ENCODE measurements around the gene CNST. TPM values are rescaled to one million over a fixed set of nuclear protein-coding genes. Genes with fewer than 3 reads are reported as not detected.
A peak's percentile ranks its signal among the peaks of the same experiment; 100 is the strongest.

The CNST gene
- total RNA-seq, 3 donors from 2014 or later (not counting 1 experiment from before 2014, with no cell fraction given) = 48.2 to 56.1 (median 49.7) TPM

DNA sequence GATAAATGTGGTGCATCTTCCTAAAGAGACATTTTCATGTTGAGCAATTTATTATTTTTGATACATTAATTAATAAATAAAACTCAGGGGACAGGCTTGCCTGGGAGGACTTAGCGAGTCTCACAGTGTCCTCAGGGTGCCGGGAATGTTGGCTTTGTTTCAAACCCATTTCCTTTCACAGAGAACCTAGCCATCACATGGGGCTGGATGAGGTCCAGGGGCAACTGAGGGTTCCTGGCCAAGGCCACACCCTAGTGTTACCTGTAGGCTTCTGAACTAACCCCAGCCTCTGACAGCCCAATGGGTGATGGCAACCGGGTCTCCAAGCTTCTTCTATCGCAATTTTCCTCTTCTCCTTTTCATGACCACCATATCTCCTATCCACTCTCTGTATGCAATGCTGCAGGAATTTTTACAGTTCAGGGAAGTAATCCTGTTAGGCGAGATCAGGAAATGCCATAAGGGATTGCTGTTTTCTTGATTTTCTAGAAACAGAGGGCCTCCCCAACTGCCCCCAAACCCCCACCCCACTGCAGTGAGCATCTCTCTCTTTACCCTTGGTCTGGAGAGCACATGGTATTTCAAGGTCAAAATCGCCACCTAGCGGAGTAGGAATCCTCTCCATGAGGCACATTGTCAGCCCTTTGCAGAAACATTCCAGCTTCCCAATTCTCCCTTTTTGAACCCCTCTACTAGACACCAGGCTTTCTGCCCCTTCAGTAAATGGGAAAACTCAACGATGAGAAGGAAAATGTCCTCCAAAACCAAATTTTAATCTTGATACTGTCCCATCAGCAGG lies 37.1 kb upstream of the CNST start:
- Mint-ChIP-seq H3K4me1 (peaks cover 26% of the 10 kb centered on the region in 2 donors), H3K27me3 (ENCODE audit: low read depth in 2 of 2) (no peaks in the 10 kb centered on the region), H3K27ac (peak overlapping the region in 1 of 2 donors; percentile 96), H3K4me3 (no peak overlapping the region), H3K9me3 (no peaks in the 10 kb centered on the region), H3K36me3 (no peaks in the 10 kb centered on the region)
- TF ChIP-seq, protein P1, sequence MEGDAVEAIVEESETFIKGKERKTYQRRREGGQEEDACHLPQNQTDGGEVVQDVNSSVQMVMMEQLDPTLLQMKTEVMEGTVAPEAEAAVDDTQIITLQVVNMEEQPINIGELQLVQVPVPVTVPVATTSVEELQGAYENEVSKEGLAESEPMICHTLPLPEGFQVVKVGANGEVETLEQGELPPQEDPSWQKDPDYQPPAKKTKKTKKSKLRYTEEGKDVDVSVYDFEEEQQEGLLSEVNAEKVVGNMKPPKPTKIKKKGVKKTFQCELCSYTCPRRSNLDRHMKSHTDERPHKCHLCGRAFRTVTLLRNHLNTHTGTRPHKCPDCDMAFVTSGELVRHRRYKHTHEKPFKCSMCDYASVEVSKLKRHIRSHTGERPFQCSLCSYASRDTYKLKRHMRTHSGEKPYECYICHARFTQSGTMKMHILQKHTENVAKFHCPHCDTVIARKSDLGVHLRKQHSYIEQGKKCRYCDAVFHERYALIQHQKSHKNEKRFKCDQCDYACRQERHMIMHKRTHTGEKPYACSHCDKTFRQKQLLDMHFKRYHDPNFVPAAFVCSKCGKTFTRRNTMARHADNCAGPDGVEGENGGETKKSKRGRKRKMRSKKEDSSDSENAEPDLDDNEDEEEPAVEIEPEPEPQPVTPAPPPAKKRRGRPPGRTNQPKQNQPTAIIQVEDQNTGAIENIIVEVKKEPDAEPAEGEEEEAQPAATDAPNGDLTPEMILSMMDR (IDR thresholded peaks at IDR 0.05) = no peak
- WGBS (ENCODE audit: insufficient coverage) = 81% methylated on average over 8 of the region's 8 CpGs
- H3K27ac ChIP-seq (ENCODE audit: low read length) = no peak overlapping the region
- intact Hi-C loops (cut with micrococcal nuclease) = no loop called here
- ATAC-seq = no peak
- DNase-seq = no peak
- no peak overlapping the region for H3K4me3 ChIP-seq (ENCODE audit: low read length)
- H3K27me3 ChIP-seq (ENCODE audit: control insufficient read depth, insufficient read depth, low read length) = no peaks in the 10 kb centered on the region
- H3K36me3 ChIP-seq (ENCODE audit: control insufficient read depth, insufficient read depth, low read length) = no peaks in the 10 kb centered on the region
- H3K9me3 ChIP-seq (ENCODE audit: control insufficient read depth, insufficient read depth, low read length) = peaks cover 14% of the 10 kb centered on the region
- peaks cover 26% of the 10 kb centered on the region for H3K4me1 ChIP-seq (ENCODE audit: control insufficient read depth, insufficient read depth, low read length)

DNA sequence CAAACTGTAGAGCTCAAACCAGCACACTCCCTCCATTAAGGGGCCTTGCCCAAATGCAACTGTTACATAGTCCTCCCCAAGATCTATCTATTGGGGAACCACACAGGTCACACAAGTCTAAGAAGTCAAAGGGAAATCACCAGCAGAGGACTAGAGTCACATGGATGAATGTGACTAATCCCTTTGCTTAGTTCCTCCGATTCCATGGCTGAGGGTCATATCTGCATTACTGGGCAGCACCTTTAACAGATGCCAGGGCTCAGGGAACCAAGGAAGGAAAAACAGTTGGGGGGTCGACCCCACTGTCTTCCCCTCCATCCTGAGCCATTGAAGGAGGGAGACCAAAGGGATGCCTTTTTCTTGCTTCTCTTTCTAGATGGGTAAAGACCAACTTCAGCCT lies 35.8 kb upstream of the CNST start:
- WGBS (ENCODE audit: insufficient coverage) = 83% methylated on average over 2 of the region's 2 CpGs
- Mint-ChIP-seq H3K36me3 (no peaks in the 10 kb centered on the region), H3K4me3 (no peak overlapping the region), H3K27me3 (ENCODE audit: low read depth in 2 of 2) (no peaks in the 10 kb centered on the region), H3K9me3 (no peaks in the 10 kb centered on the region), H3K27ac (no peak overlapping the region), H3K4me1 (peaks cover 26% of the 10 kb centered on the region in 2 donors)
- no peak for DNase-seq
- intact Hi-C loops (cut with micrococcal nuclease) = no loop called here
- Histone ChIP-seq H3K27me3 (ENCODE audit: control insufficient read depth, insufficient read depth, low read length) (no peaks in the 10 kb centered on the region), H3K4me1 (ENCODE audit: control insufficient read depth, insufficient read depth, low read length) (peaks cover 26% of the 10 kb centered on the region), H3K4me3 (ENCODE audit: low read length) (no peak overlapping the region), H3K27ac (ENCODE audit: low read length) (no peak overlapping the region), H3K9me3 (ENCODE audit: control insufficient read depth, insufficient read depth, low read length) (peaks cover 14% of the 10 kb centered on the region), H3K36me3 (ENCODE audit: control insufficient read depth, insufficient read depth, low read length) (no peaks in the 10 kb centered on the region)
- no peak for ATAC-seq
- TF ChIP-seq, protein P1 (IDR thresholded peaks at IDR 0.05) = no peak

DNA sequence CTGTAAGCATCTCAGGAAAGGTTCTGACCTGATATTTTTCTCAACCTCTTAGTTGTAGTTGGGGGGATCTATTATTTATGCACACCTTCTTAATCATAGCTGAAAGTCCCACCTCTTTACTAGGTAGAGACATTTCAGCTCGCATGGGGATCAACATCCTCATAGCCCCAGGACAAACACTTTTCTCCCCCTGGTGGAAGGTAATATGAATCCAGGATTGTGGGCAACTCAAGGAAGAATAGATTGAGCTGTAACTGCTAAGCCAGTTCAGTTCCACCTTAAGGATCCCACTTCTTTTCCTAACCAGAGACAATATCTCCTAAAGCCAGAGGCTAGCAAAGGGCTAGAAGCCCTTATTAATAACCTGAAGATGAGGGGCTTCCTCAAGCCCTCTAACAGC lies 33.7 kb upstream of the CNST start:
- DNase-seq = no peak
- Histone ChIP-seq H3K27me3 (ENCODE audit: control insufficient read depth, insufficient read depth, low read length) (no peaks in the 10 kb centered on the region), H3K9me3 (ENCODE audit: control insufficient read depth, insufficient read depth, low read length) (peaks cover 9% of the 10 kb centered on the region), H3K36me3 (ENCODE audit: control insufficient read depth, insufficient read depth, low read length) (no peaks in the 10 kb centered on the region), H3K4me3 (ENCODE audit: low read length) (no peak overlapping the region), H3K4me1 (ENCODE audit: control insufficient read depth, insufficient read depth, low read length) (peaks cover 16% of the 10 kb centered on the region), H3K27ac (ENCODE audit: low read length) (no peak overlapping the region)
- Mint-ChIP-seq H3K36me3 (no peaks in the 10 kb centered on the region), H3K4me1 (peaks cover 13 to 20% of the 10 kb centered on the region in 2 donors), H3K27ac (no peak overlapping the region), H3K27me3 (ENCODE audit: low read depth in 2 of 2) (no peaks in the 10 kb centered on the region), H3K4me3 (no peak overlapping the region), H3K9me3 (no peaks in the 10 kb centered on the region)
- intact Hi-C loops (cut with micrococcal nuclease) = no loop called here
- WGBS (ENCODE audit: insufficient coverage) = no CpG with 5 or more reads among the region's 1 CpG
- TF ChIP-seq, protein P1 (IDR thresholded peaks at IDR 0.05) = no peak
- ATAC-seq = no peak
